Stomach (tissue), 9 donors: ENCODE results near the gene EGR2. TPM values are rescaled to one million over a fixed set of nuclear protein-coding genes. Genes with fewer than 3 reads are reported as not detected.

Source experiments
- DNase-seq, 2 donors: peaks; one replicate each; pipeline versions ENCODE4 v3.0.0 to v3.0.0-alpha.2; 2013 to 2019
- H3K27ac ChIP-seq, 5 donors: fragments of 200-600 bp in 4 of 5; sonication (generic) in 4 of 5; one replicate each; pipeline ENCODE4 v1.5.1; 2013 to 2019; ENCODE audit warnings: mild to moderate bottlenecking in 1 of 5, moderate library complexity in 1 of 5
- H3K27me3 ChIP-seq, 3 donors: fragments of 200-600 bp; sonication (generic); one replicate each; pipeline ENCODE4 v1.5.1; 2017 to 2019; ENCODE audit warnings: mixed run types in 1 of 3
- H3K36me3 ChIP-seq, 4 donors: fragments of 200-600 bp; sonication (generic); 1 replicate in 3 of 4; 2 replicates in 1 of 4; pipeline ENCODE4 v1.5.1; 2016 to 2019
- H3K4me1 ChIP-seq, 4 donors: fragments of 200-600 bp; sonication (generic); one replicate each; pipeline ENCODE4 v1.5.1; 2016 to 2019
- H3K4me3 ChIP-seq, 4 donors: fragments of 200-600 bp; sonication (generic) in 3 of 4; one replicate each; pipeline ENCODE4 v1.5.1; 2016 to 2019; ENCODE audit warnings: mild to moderate bottlenecking in 1 of 4
- H3K9me3 ChIP-seq, 4 donors: fragments of 200-600 bp; sonication (generic); one replicate each; pipeline ENCODE4 v1.5.1; 2016 to 2019
- CTCF ChIP-seq, 7 experiments: fragments of 450-650 bp in 4 of 7; fragments of 200-600 bp in 3 of 7; sonication (generic) in 3 of 7; IDR thresholded peaks; one replicate each; pipeline ENCODE4 v1.5.1; 2016 to 2019; ENCODE audit warnings: antibody characterized with exemption in 7 of 7, control low read depth in 2 of 7, mild to moderate bottlenecking in 1 of 7
- EP300 ChIP-seq: sonication (generic); formaldehyde crosslinking; IDR thresholded peaks from one replicate; pipeline ENCODE4 v1.6.1; 2017; ENCODE audit warnings: antibody characterized with exemption
- POLR2A ChIP-seq, 4 donors: fragments of 450-650 bp; IDR thresholded peaks; one replicate each; pipeline ENCODE4 v1.6.1; 2016; ENCODE audit warnings: antibody characterized with exemption in 4 of 4, control low read depth in 2 of 4, mild to moderate bottlenecking in 1 of 4, moderate library complexity in 1 of 4
- POLR2AphosphoS5 ChIP-seq, 3 donors: sonication (generic); formaldehyde crosslinking; IDR thresholded peaks; one replicate each; pipeline ENCODE4 v1.6.1; 2016; ENCODE audit warnings: antibody characterized with exemption in 3 of 3
- WGBS, 5 donors: extraction: QIAGEN DNeasy Blood & Tissue Kit in 3 of 5; methylation state at CpG; one replicate each; pipeline versions ENCODE4 v1.1.5 to v1.1.7; 2013 to 2018; 5-methylcytosine and 5-hydroxymethylcytosine counted together
- intact Hi-C: fragments of 100-400 bp; cut with DNase I; formaldehyde crosslinking; loops from one replicate; pipeline ENCODE4 v1.15.1; 2023; ENCODE audit warnings: low total_unique reads
- polyA plus RNA-seq, 3 donors: library from polyadenylated mRNA; stranded (reverse); fragments of 200-250 nt; gene quantifications; one replicate each; pipeline ENCODE4 v1.2.3, GENCODE V29; 2013
- total RNA-seq, 5 donors: library from RNA; depleted of rRNA; stranded (reverse); fragments of >200 nt; gene quantifications; one replicate each; pipeline versions ENCODE4 v1.1.0 to v1.2.3, GENCODE V29; 2014 to 2016
- donor health status: healthy with polysubstance abuse.
- donor health status: Bipolar disorder and iron deficiency.
- donor health status: healthy.

Gene EGR2
- total and polyA plus RNA-seq, 8 donors = 0.46 to 5.8 (median 1.2) TPM; not detected in 3

- peak in 1 of 2 donors; percentile 28 for DNase-seq
- WGBS, 5 donors = 36 to 58% (median 55%) methylated on average over 6 of the region's 6 CpGs
- Histone ChIP-seq H3K36me3 (no peaks in the 10 kb centered on the region), H3K4me1 (no peaks in the 10 kb centered on the region), H3K9me3 (no peaks in the 10 kb centered on the region), H3K4me3 (no peak overlapping the region), H3K27ac (no peak overlapping the region), H3K27me3 (no peaks in the 10 kb centered on the region)
- TF ChIP-seq POLR2A (IDR thresholded peaks at IDR 0.05) (no peak), CTCF (IDR thresholded peaks at IDR 0.05) (no peak), POLR2AphosphoS5 (IDR thresholded peaks at IDR 0.05) (no peak), EP300 (no peak)
- intact Hi-C loops = no loop called here
Observed at GRCh38 chr10:62858364-62858763, 42.2 kb upstream of the EGR2 start.

DNA sequence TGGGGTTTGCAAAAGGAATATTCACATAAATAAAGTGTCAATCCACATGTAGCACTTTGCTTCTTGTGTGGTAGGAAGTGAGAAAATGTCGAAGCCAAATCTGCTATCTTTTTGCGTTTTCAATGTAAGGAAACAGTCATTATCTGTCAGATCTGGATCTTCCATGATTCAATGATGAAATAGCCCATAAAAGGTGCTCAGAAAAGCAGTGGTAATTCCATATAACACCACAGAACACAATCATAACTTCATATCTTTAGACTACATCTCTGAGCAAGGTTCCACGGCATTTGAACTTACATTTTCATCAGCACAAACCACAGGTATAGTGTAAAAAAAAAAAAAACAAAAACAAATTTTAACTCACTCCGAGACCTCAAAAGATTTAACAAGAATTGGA lies 39.9 kb upstream of the EGR2 start:
- TF ChIP-seq POLR2AphosphoS5 (IDR thresholded peaks at IDR 0.05) = no peak
- no peak for TF ChIP-seq EP300
- no peak for TF ChIP-seq CTCF (IDR thresholded peaks at IDR 0.05)
- no peak for TF ChIP-seq POLR2A (IDR thresholded peaks at IDR 0.05)
- no peaks in the 10 kb centered on the region for H3K4me1 ChIP-seq
- no peaks in the 10 kb centered on the region for H3K9me3 ChIP-seq
- WGBS, 5 donors = 53 to 78% (median 68%) methylated on average over 4 of the region's 4 CpGs
- intact Hi-C loops = no loop called here
- no peak overlapping the region for H3K27ac ChIP-seq
- H3K4me3 ChIP-seq = no peak overlapping the region
- DNase-seq = no peak
- H3K36me3 ChIP-seq = no peaks in the 10 kb centered on the region
- H3K27me3 ChIP-seq = no peaks in the 10 kb centered on the region

- Histone ChIP-seq H3K9me3 (no peaks in the 10 kb centered on the region), H3K4me1 (no peaks in the 10 kb centered on the region), H3K4me3 (no peak overlapping the region), H3K27ac (no peak overlapping the region), H3K27me3 (no peaks in the 10 kb centered on the region), H3K36me3 (no peaks in the 10 kb centered on the region)
- intact Hi-C loops = no loop called here
- TF ChIP-seq POLR2A (IDR thresholded peaks at IDR 0.05) (no peak), EP300 (no peak), POLR2AphosphoS5 (IDR thresholded peaks at IDR 0.05) (no peak), CTCF (IDR thresholded peaks at IDR 0.05) (no peak)
- DNase-seq = no peak
- WGBS, 5 donors = 53 to 82% (median 76%) methylated on average over 5 of the region's 5 CpGs
Observed at GRCh38 chr10:62853710-62854109, 37.5 kb upstream of the EGR2 start.

DNA sequence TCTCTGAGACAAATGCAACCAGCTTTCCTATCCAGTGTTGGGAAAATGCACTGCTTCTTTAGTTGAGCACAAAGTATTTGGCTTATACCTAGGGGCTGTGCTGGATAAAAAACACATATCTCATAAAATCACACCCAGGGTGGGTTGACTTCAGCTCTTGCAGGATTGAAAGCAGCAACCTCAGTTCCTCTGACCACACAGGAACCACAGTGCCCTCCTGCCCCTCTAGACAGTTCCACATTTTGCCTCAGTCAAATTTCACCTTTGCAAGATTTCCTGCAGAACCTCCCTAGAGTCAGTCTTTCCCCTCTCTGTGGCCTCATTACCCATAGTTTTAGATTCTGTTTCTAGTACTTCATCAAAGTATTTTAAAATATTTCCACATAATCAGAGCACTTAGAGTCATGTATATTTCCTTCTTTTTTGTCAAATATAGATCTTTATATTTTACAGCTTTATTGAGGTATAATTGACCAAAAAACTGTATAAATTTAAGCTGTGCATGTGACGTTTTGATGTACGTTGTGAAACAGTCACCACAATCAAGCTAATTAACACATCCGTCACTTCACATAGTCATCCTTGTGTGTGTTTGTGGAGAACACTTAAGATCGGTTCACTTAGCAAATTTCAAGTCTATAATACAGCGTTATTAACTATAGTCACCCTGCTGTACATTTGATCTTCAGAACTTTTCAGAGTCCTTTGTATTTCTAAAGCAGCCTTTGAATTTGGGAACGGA lies 37.0 kb upstream of the EGR2 start:
- intact Hi-C loops = no loop called here
- WGBS, 5 donors = 65 to 82% (median 70%) methylated on average over 6 of the region's 6 CpGs
- peak in 1 of 2 donors; percentile 7 for DNase-seq
- Histone ChIP-seq H3K4me1 (no peaks in the 10 kb centered on the region), H3K9me3 (peaks cover 0 to 4% (median 1%) of the 10 kb centered on the region in 4 donors), H3K27me3 (no peaks in the 10 kb centered on the region), H3K27ac (no peak overlapping the region), H3K4me3 (no peak overlapping the region), H3K36me3 (no peaks in the 10 kb centered on the region)
- TF ChIP-seq POLR2A (IDR thresholded peaks at IDR 0.05) (no peak), CTCF (IDR thresholded peaks at IDR 0.05) (no peak), EP300 (no peak), POLR2AphosphoS5 (IDR thresholded peaks at IDR 0.05) (no peak)
